HG03520 (cell line): Measurements from ENCODE around the gene MYL6.
"Not testable (repeated sequence)": the region's sequence is repeated elsewhere in the genome, so short reads cannot be mapped to it uniquely, and the experiment has no call there.

Source experiments
- ATAC-seq: cut with Tn5 transposase; IDR thresholded peaks from one replicate; pipeline ENCODE4 v1.9.1; 2021; ENCODE audit warnings: mild to moderate bottlenecking, moderate library complexity; ENCODE audit not compliant: unreplicated experiment

The MYL6 gene

DNA sequence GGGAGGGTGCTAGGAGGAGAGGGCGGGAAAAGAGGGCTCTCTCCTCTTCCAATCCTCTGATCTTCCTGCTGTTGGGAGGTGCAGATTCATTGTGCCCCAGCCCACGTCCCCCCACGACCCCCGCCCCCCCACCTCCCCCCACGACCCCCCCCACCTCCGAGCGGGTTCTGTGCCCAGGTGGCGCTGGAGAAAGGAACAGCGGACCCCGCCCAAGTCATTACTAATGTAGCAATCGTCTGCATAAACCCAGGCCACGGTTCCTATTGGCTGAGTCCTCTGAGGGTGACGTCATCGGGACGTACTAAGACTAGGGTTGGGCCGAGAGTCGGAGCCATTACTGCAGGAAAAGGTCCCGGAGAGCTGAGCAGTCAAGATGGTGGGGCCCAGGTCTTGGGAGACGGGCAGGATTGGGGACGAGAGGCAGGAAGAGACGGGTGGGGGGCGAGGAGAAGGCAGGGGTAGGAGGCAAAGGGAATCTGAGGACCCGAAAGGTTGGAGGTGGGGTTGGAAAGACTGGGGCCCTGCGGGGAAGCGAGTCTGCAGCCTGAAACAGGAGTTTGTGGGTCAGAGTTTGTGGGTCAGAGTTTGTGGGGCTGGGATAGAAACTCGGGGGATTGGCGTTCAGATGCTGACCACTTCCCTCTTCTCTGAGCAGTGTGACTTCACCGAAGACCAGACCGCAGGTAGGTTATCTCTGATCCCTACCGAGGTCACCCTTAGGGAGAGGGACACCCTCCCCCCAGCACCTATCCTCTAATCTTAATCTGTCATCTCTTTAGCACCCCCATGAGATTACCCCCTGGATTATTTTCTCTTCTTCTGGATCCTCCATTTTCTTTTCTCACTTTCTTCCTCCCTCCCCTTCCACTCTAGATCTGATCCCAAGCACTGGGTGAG lies at the start of gene MYL6:
Gene MYL6, plus strand, starts transcription at position 331 of the 897 bp plus-strand sequence. Its CDS starts 43 bp downstream, at position 374.
- ATAC-seq: peak; percentile 75

DNA sequence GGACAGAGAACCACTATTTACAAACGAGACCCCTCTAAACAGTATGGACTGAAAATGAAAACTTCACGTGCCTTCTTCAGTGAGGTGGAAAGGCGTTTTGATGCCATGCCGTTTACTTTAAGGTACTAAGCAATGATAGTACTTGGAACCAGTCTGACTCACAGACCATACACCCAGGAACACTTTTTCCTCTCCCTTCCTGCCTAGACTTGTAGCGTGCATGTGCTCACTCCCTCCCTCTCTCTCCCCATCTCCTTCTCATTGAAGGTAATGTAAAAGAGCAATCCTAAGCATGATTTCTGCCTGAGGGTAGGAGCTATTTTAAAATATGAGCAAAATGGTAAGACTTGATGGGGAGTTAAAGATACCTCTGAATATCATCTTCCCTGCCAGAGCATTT lies 47.6 kb upstream of the MYL6 start:
- ATAC-seq: no peak

DNA sequence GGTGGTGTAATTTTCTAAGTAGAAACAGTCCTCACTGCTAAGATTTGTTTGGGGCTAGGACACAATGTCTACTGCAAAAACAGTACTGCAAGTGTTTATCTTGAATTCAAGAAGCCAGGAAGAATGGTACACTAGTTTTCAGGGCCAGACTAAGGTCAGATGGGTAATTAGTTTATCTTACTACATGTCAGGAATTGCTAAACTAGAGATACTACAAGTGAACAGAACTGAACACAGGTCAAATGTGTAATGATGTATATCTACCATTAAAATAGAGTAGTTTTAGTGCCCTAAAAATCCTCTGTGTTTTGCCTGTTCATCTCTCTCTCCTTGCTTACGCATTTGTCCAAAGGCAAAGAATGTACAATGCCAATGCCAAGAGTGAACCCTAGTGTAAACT lies 44.1 kb upstream of the MYL6 start:
- ATAC-seq: no peak

DNA sequence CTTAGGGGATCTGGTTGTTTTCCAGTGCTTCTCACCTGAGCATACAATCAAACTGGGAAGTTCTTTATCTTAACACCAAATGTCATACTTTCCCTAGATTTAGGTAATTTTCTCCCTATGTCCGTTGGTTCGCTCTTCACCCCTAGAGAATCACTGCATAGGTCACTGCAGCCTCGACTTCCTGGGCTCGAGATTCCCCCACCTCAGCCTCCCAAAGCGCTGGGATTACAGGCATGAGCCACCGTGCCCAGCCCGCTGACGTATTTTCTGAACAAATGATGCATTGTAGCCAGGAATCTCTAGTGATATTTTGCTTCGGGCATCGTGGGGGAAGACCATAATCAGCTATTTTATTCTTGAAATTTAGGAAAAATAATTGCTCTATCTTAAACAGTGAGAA lies 42.8 kb upstream of the MYL6 start:
- no peak for ATAC-seq

DNA sequence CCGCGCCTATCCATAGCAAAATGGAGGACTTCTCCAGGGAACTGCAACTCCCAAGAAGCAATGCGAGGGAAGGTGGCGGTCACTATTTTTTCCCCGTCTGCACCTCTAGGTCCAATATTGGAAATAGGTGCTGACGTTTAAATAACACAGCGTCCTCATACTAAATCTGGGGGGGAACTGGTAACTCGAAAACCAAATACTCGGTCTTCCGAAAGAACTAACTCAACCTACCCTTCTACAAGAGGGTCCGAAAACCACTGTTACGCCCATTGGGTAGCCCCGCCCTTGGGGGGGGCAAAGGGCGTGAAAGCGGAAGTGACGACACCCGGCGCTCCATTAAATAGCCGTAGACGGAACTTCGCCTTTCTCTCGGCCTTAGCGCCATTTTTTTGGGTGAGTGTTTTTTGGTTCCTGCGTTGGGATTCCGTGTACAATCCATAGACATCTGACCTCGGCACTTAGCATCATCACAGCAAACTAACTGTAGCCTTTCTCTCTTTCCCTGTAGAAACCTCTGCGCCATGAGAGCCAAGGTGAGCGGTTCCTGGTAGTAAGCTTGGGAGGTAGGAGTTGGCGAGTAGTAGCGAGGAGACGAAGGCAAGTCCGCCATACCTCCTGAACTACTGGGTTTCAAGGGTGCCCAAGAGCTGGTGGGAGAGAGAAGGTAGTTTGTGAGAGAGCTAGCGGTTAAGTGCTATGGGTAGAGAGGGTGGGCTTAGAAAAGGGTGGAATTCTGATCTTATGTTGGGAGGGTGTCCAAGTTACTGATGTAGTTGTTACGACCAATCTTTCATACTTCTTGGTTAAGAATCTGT lies 41.7 kb upstream of the MYL6 start, which contains the start of gene RPL41:
Gene RPL41, plus strand, starts transcription at position 367 of the 815 bp plus-strand sequence.
- peak; percentile 34 for ATAC-seq

DNA sequence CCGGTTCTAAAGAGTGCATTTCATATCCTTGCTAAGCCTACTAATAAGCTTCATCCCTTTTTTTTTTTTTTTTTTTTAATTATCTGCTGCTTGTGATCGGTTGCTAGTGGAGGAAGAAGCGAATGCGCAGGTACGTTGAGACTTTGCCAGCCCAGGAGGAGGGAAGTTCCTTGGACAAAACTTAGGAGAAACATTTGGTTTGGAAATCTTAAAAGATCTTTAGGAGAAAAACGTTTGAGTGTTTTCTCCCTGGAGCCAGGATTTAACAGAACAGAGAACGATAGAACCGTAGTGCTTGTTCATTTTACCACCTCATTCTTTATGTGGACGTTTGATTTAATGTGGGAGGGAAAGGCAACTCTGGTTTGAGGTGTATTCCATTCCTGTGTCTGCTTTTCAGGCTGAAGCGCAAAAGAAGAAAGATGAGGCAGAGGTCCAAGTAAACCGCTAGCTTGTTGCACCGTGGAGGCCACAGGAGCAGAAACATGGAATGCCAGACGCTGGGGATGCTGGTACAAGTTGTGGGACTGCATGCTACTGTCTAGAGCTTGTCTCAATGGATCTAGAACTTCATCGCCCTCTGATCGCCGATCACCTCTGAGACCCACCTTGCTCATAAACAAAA lies 41.0 kb upstream of the MYL6 start:
- not testable (repeated sequence) for ATAC-seq

DNA sequence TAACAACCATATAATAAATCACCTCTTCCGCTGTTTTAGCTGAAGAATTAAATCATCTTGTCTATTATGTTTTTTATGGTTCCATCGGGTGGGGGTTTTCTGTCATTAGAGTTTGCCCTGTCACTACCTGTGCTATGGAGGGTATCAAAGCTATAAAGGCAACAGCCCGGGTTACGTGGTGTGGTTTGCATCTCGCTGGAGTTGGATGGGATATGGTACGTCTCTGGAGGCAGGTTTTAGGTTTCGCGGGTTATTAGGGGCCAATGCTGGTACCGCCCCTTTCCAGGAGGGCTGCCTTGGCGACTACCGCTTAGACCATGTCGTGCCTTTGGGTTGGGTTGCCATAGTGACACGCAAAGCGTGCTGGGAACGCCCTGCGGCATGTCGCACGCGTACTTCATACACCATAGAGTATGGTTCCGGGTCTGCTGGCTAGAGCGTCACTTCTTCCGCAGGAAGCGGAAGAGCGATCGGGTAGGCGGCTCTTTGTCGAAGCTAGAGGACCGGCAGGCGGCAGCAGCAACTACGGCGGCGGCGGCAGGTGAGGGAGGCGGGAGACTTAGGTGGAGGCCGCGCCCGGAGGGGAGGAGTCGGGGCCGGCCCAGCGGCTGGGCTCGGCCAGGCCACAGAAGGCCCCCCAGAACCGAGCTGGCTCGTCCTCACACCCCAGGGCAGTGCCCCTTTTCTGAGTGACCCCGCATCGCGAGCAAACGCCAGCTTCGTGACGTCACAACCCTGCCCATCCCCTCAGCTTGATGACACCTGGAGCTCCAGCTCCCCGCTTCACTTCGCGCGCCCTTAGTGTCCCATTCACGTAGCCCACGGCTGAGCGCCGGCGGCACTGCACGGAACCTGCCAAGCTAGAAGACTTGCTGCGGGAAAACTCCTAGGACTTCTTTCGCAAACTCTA lies 40.1 kb upstream of the MYL6 start, which contains the start of gene ZC3H10:
Gene ZC3H10, plus strand, starts transcription at position 489 of the 910 bp plus-strand sequence. CDS start 2,297 bp downstream, outside the sequence.
- peak; percentile 74 for ATAC-seq

DNA sequence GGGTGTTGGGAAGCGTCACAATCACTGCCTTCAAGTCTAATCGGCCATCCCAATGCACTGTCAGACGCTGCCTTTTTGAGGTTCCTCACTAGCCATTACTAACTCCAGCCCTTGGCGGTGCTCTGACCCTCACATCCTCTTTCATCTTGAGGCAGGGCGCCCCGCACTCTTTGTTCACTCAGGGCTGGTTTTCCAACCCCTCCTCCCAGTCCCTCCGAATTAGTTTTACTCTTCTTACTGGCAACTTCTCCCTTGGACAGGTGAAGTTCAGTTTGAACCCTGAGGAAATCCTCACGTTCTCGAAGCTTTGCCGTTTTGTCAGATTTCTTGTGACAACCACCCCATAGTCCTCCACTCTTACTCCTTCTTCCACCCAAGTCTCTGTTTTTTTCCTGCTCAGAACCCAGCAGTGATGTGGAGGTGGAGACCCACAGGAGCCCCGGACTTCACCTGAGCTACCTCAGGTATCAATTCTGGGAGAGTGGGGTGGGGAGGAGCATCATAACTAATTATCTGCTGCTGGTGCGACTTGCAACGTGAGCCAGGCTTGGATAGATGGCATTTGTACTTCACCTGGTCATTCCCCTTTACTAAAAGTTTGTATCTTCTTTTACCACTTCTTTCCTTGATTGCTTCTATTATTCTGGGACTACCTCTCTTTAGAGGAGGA lies 39.3 kb upstream of the MYL6 start:
- peak; percentile 3 for ATAC-seq

DNA sequence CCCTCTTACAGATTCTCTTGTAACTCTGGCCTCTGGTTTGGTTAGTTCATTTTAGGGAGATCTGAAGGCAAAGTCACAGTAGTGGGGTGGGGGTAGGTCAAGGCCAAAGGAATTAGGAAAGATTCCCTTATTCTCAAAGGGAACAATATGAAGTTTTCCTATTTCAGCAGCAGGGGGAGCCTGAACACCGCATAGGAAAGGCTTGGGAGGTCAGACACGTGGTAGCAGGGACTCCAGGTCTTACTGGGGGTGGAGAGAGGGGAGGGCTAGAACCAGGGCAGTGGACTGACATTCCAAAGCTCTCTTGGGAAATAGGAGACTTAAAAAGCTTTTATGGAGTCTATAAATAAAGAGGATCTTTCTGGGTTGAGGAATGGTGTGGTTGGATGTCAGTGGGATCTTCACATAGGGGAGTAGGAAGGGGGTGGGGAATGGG lies 38.8 kb upstream of the MYL6 start:
- ATAC-seq: no peak

DNA sequence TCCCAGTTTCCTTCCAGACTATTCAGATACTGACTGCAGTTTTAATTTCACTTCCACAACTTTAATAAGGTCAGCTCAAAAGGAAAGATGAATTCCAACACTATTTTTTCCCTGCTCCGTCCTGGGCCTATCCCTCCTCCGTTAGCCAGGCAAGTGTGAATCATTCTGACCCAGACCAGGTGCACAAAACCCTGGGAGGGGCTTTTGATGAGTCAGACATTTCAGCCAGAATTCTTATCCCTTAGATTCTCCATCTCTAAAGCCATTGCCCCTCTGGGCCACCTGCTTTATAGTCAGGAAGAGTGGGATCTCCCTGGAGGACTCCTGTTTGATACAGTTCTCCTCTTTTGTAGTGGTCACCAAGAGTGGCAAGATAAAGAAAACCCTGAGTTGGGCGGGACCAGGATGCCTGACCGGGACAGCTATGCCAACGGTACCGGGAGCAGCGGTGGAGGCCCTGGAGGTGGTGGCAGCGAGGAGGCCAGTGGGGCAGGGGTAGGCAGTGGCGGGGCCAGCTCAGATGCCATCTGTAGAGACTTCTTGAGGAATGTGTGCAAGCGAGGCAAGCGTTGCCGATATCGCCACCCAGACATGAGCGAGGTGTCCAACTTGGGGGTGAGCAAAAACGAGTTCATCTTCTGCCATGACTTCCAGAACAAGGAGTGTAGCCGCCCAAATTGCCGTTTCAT lies 37.9 kb upstream of the MYL6 start:
- no peak for ATAC-seq

DNA sequence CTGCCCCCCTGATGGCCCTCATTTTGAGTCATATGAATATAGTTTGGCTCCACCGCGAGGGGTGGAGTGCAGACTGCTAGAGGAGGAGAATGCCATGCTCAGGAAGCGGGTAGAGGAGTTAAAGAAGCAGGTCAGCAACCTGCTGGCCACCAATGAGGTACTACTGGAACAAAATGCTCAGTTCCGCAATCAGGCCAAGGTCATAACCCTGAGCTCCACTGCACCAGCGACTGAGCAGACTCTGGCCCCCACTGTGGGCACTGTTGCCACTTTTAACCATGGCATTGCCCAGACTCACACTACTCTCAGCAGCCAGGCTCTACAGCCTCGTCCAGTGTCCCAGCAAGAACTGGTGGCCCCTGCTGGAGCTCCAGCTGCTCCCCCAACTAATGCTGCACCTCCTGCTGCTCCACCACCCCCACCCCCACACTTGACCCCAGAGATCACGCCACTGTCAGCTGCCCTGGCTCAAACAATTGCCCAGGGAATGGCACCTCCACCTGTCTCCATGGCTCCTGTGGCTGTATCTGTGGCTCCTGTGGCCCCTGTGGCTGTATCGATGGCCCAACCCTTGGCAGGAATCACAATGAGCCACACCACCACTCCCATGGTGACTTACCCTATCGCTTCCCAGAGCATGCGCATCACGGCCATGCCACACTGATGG lies 36.8 kb upstream of the MYL6 start:
- ATAC-seq: no peak

DNA sequence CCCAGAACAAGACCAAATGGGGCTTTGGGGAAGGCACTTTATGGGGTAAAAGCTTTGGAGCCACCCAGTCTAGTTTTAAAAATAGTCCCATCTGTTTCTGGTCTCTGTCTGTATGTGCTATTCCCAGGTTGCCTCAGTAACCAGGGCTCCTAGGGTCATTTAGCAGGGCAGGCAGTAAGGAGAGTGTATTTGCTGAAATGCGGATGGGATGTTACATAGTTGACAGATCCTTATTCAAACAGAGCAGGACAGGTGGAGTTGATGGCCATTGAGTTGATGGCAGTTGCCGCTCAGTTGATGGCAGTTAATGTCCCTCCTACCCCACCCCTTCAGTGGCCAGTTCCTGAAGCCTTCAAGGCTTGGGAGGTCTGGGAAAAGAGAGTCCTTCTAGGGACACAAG lies 35.5 kb upstream of the MYL6 start:
- ATAC-seq: no peak

DNA sequence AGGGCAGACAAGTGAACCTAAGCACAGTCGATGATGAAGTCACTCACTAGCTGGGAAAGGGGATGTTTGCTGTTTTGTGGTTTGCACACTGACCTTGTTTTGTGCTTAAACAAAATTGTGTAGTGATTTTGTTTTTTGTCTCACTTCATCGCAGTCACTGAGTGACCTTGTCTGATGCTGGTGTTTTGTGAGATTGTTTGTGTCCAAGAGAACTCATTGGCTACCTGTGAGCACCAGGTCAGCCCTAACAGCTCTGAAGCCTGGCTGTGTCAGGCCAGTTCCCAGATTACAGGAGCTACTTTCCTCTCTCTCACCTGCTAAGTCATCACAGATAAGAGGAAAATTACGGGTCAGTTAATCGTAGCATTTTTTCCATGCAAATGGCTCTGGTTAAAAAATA lies 34.0 kb upstream of the MYL6 start:
- ATAC-seq: no peak

DNA sequence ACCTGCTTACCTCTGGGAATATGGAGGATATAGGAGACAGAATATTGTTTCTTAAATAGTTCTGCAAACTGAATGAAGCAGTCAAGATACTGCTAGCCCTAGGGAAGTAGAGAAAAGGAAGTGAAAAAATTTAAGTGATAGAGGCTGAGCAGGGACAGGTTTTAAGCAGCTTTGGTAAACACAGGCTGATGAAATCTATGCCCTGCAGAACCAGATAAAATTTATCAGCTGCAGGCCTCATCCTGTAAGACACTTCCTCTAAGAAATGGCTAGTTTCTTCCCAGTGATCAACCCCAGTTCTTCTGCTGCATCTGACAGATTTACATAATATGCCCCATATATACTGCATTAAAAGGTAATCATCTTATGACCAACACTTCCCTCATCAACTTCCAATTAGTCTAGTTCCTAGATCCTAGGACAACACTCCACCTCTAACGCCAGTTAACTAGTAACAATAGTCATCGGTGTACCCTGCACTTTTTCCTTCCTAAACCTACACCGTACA lies 31.4 kb upstream of the MYL6 start:
- ATAC-seq: no peak

DNA sequence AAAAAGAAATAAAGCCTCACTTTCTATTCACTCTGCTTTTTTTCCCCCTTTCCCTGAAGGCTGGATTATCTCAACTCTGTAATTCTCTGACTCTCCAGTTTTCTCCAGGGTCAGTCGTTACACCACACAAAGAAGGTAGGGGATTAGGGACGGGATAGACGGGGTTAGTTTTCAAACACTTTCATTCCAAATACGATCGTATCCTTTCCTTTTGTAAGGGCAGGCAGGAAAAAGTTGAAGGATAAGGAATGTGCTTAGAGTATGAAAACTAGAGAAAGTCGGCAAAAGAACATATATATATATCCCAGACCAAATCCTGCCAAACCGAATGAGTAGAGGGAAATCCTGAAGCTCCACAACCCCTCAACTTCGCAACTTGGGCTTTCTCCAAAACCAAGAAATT lies 30.7 kb upstream of the MYL6 start:
- no peak for ATAC-seq

DNA sequence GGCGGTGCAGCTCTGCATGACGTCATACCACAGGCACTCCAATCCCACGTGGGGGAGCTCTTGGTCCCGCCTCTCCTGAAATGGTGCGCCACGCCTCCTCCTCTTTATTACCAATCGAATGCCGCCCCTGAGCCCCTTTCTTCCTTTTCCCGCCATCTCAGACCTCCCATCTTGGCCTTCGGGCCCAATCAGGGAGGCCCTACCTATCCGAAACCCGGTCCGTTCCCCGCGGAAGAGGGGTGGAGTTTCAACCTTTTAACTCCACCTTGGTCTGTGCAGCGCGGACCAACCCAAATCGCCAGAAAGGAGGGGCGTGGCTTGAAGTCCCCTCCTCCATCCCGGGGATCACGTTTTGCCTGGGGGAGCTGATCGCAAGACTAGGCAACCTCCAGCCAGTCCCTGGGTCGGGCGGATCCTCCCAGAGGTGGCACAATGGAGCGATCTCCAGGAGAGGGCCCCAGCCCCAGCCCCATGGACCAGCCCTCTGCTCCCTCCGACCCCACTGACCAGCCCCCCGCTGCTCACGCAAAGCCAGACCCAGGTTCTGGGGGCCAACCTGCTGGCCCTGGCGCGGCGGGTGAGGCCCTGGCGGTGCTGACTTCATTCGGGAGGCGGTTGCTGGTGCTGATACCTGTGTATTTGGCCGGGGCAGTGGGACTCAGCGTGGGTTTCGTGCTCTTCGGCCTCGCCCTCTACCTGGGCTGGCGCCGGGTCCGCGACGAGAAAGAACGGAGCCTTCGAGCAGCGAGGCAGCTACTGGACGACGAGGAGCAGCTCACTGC lies 30.1 kb upstream of the MYL6 start, which contains the start of gene ESYT1:
Gene ESYT1, plus strand, starts transcription at position 380 of the 782 bp plus-strand sequence. Its CDS starts 53 bp downstream, at position 433.
- peak; percentile 88 for ATAC-seq

DNA sequence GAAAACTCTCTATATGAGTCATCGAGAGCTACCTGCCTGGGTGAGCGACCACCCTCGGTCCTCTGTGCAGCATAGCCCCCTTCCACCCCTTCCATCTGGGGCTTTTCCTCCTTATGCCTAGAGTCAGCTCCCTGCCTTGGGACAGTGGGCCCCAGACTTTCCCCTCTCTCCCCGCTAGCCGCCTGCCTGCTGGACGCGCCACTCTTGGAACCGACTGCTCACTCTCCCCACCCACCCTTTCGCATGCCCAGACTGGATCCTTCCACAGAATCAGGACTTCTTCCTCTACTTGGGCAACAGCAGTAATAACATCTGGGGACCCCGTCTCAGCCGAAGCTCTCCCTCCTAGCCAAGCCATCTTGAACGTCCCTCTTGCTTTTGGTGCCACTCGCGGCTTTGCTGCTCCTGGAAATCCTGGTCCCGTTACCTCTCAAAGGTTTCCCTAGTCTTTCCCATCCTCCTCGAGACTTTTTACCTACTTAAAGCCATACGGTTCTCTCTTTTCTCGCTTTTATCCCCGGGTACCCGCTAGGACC lies 29.4 kb upstream of the MYL6 start:
- no peak for ATAC-seq
